ENCODE measurements around the gene PPP1R2B. TPM values are rescaled to one million over a fixed set of nuclear protein-coding genes. Genes with fewer than 3 reads are reported as not detected.

Gene PPP1R2B
- total RNA-seq, 1 experiment from 2014 or later = not detected

GRCh38 chr5:156802501-156802900 is 47.6 kb upstream of the PPP1R2B start:
- POLR2A ChIA-PET = no interaction called here
- DNase-seq (ENCODE audit: low spot score) (no peak), ATAC-seq (peak; percentile 48)
- Mint-ChIP-seq H3K27me3 (ENCODE audit: low read depth) (peaks cover 6% of the 10 kb centered on the region; the same call in 1 of the 2 replicates), H3K4me3 (peak overlapping the region; percentile 22; the same call in 1 of the 2 replicates), H3K4me1 (peaks cover 67% of the 10 kb centered on the region), H3K36me3 (peaks cover 25% of the 10 kb centered on the region), H3K9me3 (peaks cover 21% of the 10 kb centered on the region), H3K27ac (peak overlapping the region; percentile 91)
- TF ChIP-seq SP1 (CRISPR knock-in tag; conservative IDR thresholded peaks at IDR 0.05) = peak; percentile 40; the same call in 1 of the 2 replicates
- TF ChIP-seq TEAD1 (CRISPR knock-in tag; IDR thresholded peaks at IDR 0.05) = peak; percentile 71; the same call in 1 of the 2 replicates
- TF ChIP-seq RORB (CRISPR knock-in tag; IDR thresholded peaks at IDR 0.05) = no peak
- CTCF ChIA-PET = interaction anchor here (0.7 kb wide), 1 partner anchor 329 kb away, joined by 3 read pairs; no protein-coding TSS in a partner anchor

- H3K4me1 Mint-ChIP-seq = peaks cover 60% of the 10 kb centered on the region
- ChIA-PET POLR2A (no interaction called here), CTCF (interaction anchor here (1.0 kb wide), 1 partner anchor 21 kb away, joined by 3 read pairs; no protein-coding TSS in a partner anchor)
- peaks cover 25% of the 10 kb centered on the region for H3K36me3 Mint-ChIP-seq
- peaks cover 27% of the 10 kb centered on the region for H3K9me3 Mint-ChIP-seq
- TF ChIP-seq GTF2I (CRISPR knock-in tag; conservative IDR thresholded peaks at IDR 0.05) (no peak), MAX (CRISPR knock-in tag; IDR thresholded peaks at IDR 0.05) (no peak), IRF2 (CRISPR knock-in tag; IDR thresholded peaks at IDR 0.05; ENCODE audit: borderline replicate concordance, low read depth) (no peak), ZNF121 (CRISPR knock-in tag; IDR thresholded peaks at IDR 0.05) (no peak), GABPB1 (CRISPR knock-in tag; IDR thresholded peaks at IDR 0.05) (no peak), SP1 (CRISPR knock-in tag; conservative IDR thresholded peaks at IDR 0.05) (no peak), ZNF416 (CRISPR knock-in tag; IDR thresholded peaks at IDR 0.05) (no peak), ZNF671 (CRISPR knock-in tag; IDR thresholded peaks at IDR 0.05) (no peak)
- TF ChIP-seq, protein P1, sequence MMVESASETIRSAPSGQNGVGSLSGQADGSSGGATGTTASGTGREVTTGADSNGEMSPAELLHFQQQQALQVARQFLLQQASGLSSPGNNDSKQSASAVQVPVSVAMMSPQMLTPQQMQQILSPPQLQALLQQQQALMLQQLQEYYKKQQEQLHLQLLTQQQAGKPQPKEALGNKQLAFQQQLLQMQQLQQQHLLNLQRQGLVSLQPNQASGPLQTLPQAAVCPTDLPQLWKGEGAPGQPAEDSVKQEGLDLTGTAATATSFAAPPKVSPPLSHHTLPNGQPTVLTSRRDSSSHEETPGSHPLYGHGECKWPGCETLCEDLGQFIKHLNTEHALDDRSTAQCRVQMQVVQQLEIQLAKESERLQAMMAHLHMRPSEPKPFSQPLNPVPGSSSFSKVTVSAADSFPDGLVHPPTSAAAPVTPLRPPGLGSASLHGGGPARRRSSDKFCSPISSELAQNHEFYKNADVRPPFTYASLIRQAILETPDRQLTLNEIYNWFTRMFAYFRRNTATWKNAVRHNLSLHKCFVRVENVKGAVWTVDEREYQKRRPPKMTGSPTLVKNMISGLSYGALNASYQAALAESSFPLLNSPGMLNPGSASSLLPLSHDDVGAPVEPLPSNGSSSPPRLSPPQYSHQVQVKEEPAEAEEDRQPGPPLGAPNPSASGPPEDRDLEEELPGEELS (CRISPR knock-in tag; IDR thresholded peaks at IDR 0.05) = no peak
- TF ChIP-seq, protein P2, sequence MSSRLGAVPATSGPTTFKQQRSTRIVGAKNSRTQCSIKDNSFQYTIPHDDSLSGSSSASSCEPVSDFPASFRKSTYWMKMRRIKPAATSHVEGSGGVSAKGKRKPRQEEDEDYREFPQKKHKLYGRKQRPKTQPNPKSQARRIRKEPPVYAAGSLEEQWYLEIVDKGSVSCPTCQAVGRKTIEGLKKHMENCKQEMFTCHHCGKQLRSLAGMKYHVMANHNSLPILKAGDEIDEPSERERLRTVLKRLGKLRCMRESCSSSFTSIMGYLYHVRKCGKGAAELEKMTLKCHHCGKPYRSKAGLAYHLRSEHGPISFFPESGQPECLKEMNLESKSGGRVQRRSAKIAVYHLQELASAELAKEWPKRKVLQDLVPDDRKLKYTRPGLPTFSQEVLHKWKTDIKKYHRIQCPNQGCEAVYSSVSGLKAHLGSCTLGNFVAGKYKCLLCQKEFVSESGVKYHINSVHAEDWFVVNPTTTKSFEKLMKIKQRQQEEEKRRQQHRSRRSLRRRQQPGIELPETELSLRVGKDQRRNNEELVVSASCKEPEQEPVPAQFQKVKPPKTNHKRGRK (CRISPR knock-in tag; IDR thresholded peaks at IDR 0.05; ENCODE audit: borderline replicate concordance) = no peak
- TF ChIP-seq, protein P3, sequence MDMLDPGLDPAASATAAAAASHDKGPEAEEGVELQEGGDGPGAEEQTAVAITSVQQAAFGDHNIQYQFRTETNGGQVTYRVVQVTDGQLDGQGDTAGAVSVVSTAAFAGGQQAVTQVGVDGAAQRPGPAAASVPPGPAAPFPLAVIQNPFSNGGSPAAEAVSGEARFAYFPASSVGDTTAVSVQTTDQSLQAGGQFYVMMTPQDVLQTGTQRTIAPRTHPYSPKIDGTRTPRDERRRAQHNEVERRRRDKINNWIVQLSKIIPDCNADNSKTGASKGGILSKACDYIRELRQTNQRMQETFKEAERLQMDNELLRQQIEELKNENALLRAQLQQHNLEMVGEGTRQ (CRISPR knock-in tag; IDR thresholded peaks at IDR 0.05) = no peak
- TF ChIP-seq, protein P4, sequence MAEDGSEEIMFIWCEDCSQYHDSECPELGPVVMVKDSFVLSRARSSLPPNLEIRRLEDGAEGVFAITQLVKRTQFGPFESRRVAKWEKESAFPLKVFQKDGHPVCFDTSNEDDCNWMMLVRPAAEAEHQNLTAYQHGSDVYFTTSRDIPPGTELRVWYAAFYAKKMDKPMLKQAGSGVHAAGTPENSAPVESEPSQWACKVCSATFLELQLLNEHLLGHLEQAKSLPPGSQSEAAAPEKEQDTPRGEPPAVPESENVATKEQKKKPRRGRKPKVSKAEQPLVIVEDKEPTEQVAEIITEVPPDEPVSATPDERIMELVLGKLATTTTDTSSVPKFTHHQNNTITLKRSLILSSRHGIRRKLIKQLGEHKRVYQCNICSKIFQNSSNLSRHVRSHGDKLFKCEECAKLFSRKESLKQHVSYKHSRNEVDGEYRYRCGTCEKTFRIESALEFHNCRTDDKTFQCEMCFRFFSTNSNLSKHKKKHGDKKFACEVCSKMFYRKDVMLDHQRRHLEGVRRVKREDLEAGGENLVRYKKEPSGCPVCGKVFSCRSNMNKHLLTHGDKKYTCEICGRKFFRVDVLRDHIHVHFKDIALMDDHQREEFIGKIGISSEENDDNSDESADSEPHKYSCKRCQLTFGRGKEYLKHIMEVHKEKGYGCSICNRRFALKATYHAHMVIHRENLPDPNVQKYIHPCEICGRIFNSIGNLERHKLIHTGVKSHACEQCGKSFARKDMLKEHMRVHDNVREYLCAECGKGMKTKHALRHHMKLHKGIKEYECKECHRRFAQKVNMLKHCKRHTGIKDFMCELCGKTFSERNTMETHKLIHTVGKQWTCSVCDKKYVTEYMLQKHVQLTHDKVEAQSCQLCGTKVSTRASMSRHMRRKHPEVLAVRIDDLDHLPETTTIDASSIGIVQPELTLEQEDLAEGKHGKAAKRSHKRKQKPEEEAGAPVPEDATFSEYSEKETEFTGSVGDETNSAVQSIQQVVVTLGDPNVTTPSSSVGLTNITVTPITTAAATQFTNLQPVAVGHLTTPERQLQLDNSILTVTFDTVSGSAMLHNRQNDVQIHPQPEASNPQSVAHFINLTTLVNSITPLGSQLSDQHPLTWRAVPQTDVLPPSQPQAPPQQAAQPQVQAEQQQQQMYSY (CRISPR knock-in tag; IDR thresholded peaks at IDR 0.05) = no peak
- TF ChIP-seq, protein P5, sequence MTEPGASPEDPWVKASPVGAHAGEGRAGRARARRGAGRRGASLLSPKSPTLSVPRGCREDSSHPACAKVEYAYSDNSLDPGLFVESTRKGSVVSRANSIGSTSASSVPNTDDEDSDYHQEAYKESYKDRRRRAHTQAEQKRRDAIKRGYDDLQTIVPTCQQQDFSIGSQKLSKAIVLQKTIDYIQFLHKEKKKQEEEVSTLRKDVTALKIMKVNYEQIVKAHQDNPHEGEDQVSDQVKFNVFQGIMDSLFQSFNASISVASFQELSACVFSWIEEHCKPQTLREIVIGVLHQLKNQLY (CRISPR knock-in tag; IDR thresholded peaks at IDR 0.05) = no peak
- ATAC-seq (no peak), DNase-seq (ENCODE audit: low spot score) (no peak)
- H3K27me3 Mint-ChIP-seq (ENCODE audit: low read depth) = peaks cover 6% of the 10 kb centered on the region; the same call in 1 of the 2 replicates
- peak overlapping the region; percentile 77 for H3K27ac Mint-ChIP-seq
- no peak overlapping the region for H3K4me3 Mint-ChIP-seq
Measured at GRCh38 chr5:156803404-156803803, 46.7 kb upstream of the PPP1R2B start.
